Uterus (tissue), 4 donors: Measurements from ENCODE around the gene ATAD3B. TPM values are rescaled to one million over a fixed set of nuclear protein-coding genes. Genes with fewer than 3 reads are reported as not detected.

Source experiments
- total RNA-seq, 4 donors: library from RNA; depleted of rRNA in 3 of 4; stranded (reverse); fragments of >200 nt in 3 of 4; gene quantifications; one replicate each; pipeline versions ENCODE4 v1.1.0 to v1.2.4, GENCODE V29; 2014 to 2023
- donor health status: DM: yes; HTN: yes; CAD: no.

ATAD3B gene
- total RNA-seq, 4 donors from 2014 or later = 2.1 to 20.5 (median 17.8) TPM

Other genes starting within 250 kb of the ATAD3B start
- gene SDF4, start 239.8 kb upstream of the ATAD3B start, total RNA-seq = 100 to 1,000 TPM in 1 of 4 donors, 10 to 100 TPM in 3; 29.7 to 105 (median 50.3) TPM
- 10 to 100 TPM in 3 of 4 donors, 1 to 10 TPM in 1; 1.8 to 23.5 (median 17.6) TPM for gene B3GALT6, start 239.5 kb upstream of the ATAD3B start, total RNA-seq
- gene C1QTNF12, start 225.0 kb upstream of the ATAD3B start, total RNA-seq = 1 to 10 TPM in 2 of 4 donors, not detected in 2; 3.1 to 8.2 TPM
- 10 to 100 TPM in 3 of 4 donors, 1 to 10 TPM in 1; 9.5 to 66.1 (median 49.8) TPM for gene UBE2J2, start 197.9 kb upstream of the ATAD3B start, total RNA-seq
- gene SCNN1D, start 191.3 kb upstream of the ATAD3B start, total RNA-seq = 1 to 10 TPM in 3 of 4 donors, under 1 TPM in 1; 0.26 to 8.4 (median 4.4) TPM
- gene ACAP3, start 163.8 kb upstream of the ATAD3B start, total RNA-seq = 10 to 100 TPM; 11.2 to 98.5 (median 44.0) TPM
- 10 to 100 TPM; 14.7 to 34.1 (median 24.3) TPM for gene PUSL1, start 163.2 kb upstream of the ATAD3B start, total RNA-seq
- gene INTS11, start 147.1 kb upstream of the ATAD3B start, total RNA-seq = 100 to 1,000 TPM in 2 of 4 donors, 10 to 100 TPM in 2; 45.6 to 277 (median 130) TPM
- gene CPTP, start 147.0 kb upstream of the ATAD3B start, total RNA-seq = 10 to 100 TPM in 2 of 4 donors, 1 to 10 TPM in 2; 3.5 to 23.9 (median 16.4) TPM
- under 1 TPM in 2 of 4 donors, not detected in 2; 0.14 to 0.34 TPM for gene TAS1R3, start 140.5 kb upstream of the ATAD3B start, total RNA-seq
- gene DVL1, start 122.3 kb upstream of the ATAD3B start, total RNA-seq = 10 to 100 TPM; 35.6 to 94.5 (median 49.7) TPM
- gene MXRA8, start 113.2 kb upstream of the ATAD3B start, total RNA-seq = 100 to 1,000 TPM in 2 of 4 donors, 10 to 100 TPM in 2; 86.1 to 143 (median 117) TPM
- 10 to 100 TPM; 13.2 to 75.8 (median 31.1) TPM for gene AURKAIP1, start 96.6 kb upstream of the ATAD3B start, total RNA-seq
- gene CCNL2, start 72.4 kb upstream of the ATAD3B start, total RNA-seq = 100 to 1,000 TPM; 207 to 351 (median 281) TPM
- 100 to 1,000 TPM in 1 of 4 donors, 10 to 100 TPM in 3; 34.3 to 114 (median 65.1) TPM for gene MRPL20, start 64.5 kb upstream of the ATAD3B start, total RNA-seq
- 10 to 100 TPM in 2 of 4 donors, 1 to 10 TPM in 2; 1.3 to 20.0 (median 6.7) TPM for gene ANKRD65, start 50.5 kb upstream of the ATAD3B start, total RNA-seq
- 10 to 100 TPM; 15.6 to 67.1 (median 47.1) TPM for gene VWA1, start 36.1 kb upstream of the ATAD3B start, total RNA-seq
- 1 to 10 TPM in 2 of 4 donors, under 1 TPM in 1, not detected in 1; 0.77 to 3.8 (median 1.7) TPM for gene ATAD3C, start 22.1 kb upstream of the ATAD3B start, total RNA-seq
- gene ATAD3A, start 40.4 kb downstream of the ATAD3B start, total RNA-seq = 10 to 100 TPM in 3 of 4 donors, 1 to 10 TPM in 1; 1.8 to 14.8 (median 11.7) TPM
- gene TMEM240, start 68.9 kb downstream of the ATAD3B start, total RNA-seq = 10 to 100 TPM in 1 of 4 donors, 1 to 10 TPM in 1, not detected in 2; 9.4 to 16.3 TPM
- 100 to 1,000 TPM in 2 of 4 donors, 10 to 100 TPM in 2; 44.0 to 273 (median 78.4) TPM for gene SSU72, start 103.1 kb downstream of the ATAD3B start, total RNA-seq
- gene FNDC10, start 128.4 kb downstream of the ATAD3B start, total RNA-seq = under 1 TPM in 2 of 4 donors, not detected in 2; 0.40 to 0.48 TPM
- 10 to 100 TPM; 43.0 to 78.2 (median 57.6) TPM for gene MIB2, start 143.7 kb downstream of the ATAD3B start, total RNA-seq
- 10 to 100 TPM; 10.0 to 97.3 (median 43.7) TPM for gene MMP23B, start 160.4 kb downstream of the ATAD3B start, total RNA-seq
- 10 to 100 TPM in 2 of 4 donors, 1 to 10 TPM in 2; 6.8 to 28.5 (median 11.8) TPM for gene CDK11B, start 187.2 kb downstream of the ATAD3B start, total RNA-seq
- gene SLC35E2B, start 221.0 kb downstream of the ATAD3B start, total RNA-seq = 10 to 100 TPM; 19.1 to 59.2 (median 52.5) TPM